GM12878 (cell line): ENCODE data around the gene MAD2L2. TPM values are rescaled to one million over a fixed set of nuclear protein-coding genes. Genes with fewer than 3 reads are reported as not detected.

Experiments
- ATAC-seq: fragments of 200-7000 bp; cut with Tn5 transposase; 3 replicates; pipeline ENCODE4 v1.9.1; 2020; ENCODE audit warnings: mild to moderate bottlenecking, moderate library complexity
- BruUV-seq: library from RNA; stranded (reverse); fragments of 400-500 nt; replicated peaks from 2 replicates; lab custom pipeline; 2021; lab: Mats Ljungman, UMichigan
- CTCF ChIA-PET: fragments of 300-600 bp; sonication (Branson Sonifier 250); formaldehyde crosslinking; extraction: SDS; loops from one replicate; lab custom pipeline; 2021; ENCODE audit warnings: inconsistent platforms; lab: Yijun Ruan, JAX
- POLR2A ChIA-PET: fragments of 350-600 bp; formaldehyde crosslinking; extraction: SDS; loops from one replicate; lab custom pipeline; 2021; ENCODE audit warnings: inconsistent platforms; lab: Charles Lee
- RAD21 ChIA-PET: fragments of 300-600 bp; sonication (Branson Sonifier 250); formaldehyde crosslinking; loops from one replicate; lab custom pipeline; 2023; ENCODE audit warnings: antibody characterized with exemption; ENCODE audit not compliant: unreplicated experiment; lab: Charles Lee
- SMC1A ChIA-PET: fragments of 300-600 bp; sonication (Branson Sonifier 250); formaldehyde crosslinking; loops from one replicate; lab custom pipeline; 2023; ENCODE audit not compliant: unreplicated experiment, uncharacterized antibody; lab: Charles Lee
- DNase-seq: peaks from one replicate; pipeline ENCODE4 v3.0.0-alpha.2; 2011; ENCODE audit warnings: low read depth, low spot score
- FAIRE-seq: peaks from 3 replicates; lab custom pipeline; 2011; peaks lifted over from hg19 to GRCh38; lab: Jason Lieb, UNC
- H2AFZ ChIP-seq: 2 replicates; pipeline ENCODE4 v1.6.0; 2011; ENCODE audit warnings: low read depth, low read length, control low read depth; ENCODE audit not compliant: control insufficient read depth
- H3K27ac ChIP-seq: 2 replicates; pipeline ENCODE4 v1.5.1; 2011; ENCODE audit warnings: control low read depth; ENCODE audit not compliant: control insufficient read depth, insufficient read depth
- H3K27me3 ChIP-seq, 2 experiments: replicated peaks in 1 of 2; 2 replicates each; pipeline versions ENCODE4 v1.6.0 to v1.6.1; 2011; ENCODE audit warnings: low read length in 1 of 2; ENCODE audit not compliant: control insufficient read depth in 2 of 2, insufficient read depth in 2 of 2
- H3K36me3 ChIP-seq, 2 experiments: 2 replicates each; pipeline ENCODE4 v1.5.1; 2011; ENCODE audit warnings: low read length in 1 of 2; ENCODE audit not compliant: control insufficient read depth in 2 of 2, insufficient read depth in 2 of 2
- H3K4me1 ChIP-seq: 2 replicates; pipeline ENCODE4 v1.6.1; 2011; ENCODE audit warnings: mild to moderate bottlenecking, low read length, moderate library complexity, mixed read lengths; ENCODE audit not compliant: control insufficient read depth, insufficient read depth
- H3K4me2 ChIP-seq: 2 replicates; pipeline ENCODE4 v1.6.0; 2011; ENCODE audit warnings: control low read depth; ENCODE audit not compliant: control insufficient read depth, insufficient read depth
- H3K4me3 ChIP-seq: fragments of 200-600 bp; sonication (generic); 2 replicates; pipeline ENCODE4 v1.5.1; 2016
- H3K79me2 ChIP-seq: 2 replicates; pipeline ENCODE4 v1.6.0; 2011; ENCODE audit warnings: low read length; ENCODE audit not compliant: control insufficient read depth, insufficient read depth
- H3K9ac ChIP-seq: 2 replicates; pipeline ENCODE4 v1.8.0; 2011; ENCODE audit warnings: low read length, control low read depth, mixed read lengths; ENCODE audit not compliant: control insufficient read depth, insufficient read depth
- H3K9me3 ChIP-seq: replicated peaks from 3 replicates; pipeline ENCODE4 v1.5.1; 2011; ENCODE audit warnings: mild to moderate bottlenecking, low read length; ENCODE audit not compliant: control insufficient read depth, insufficient read depth
- H4K20me1 ChIP-seq: 2 replicates; pipeline ENCODE4 v1.6.0; 2011; ENCODE audit not compliant: control insufficient read depth, insufficient read depth
- CBX5 ChIP-seq: sonication (generic); IDR thresholded peaks from 2 replicates; pipeline ENCODE4 v1.6.1; 2016; ENCODE audit warnings: low read depth, moderate library complexity, mild to moderate bottlenecking, inconsistent platforms
- SMAD1 ChIP-seq: fragments of 450-650 bp; IDR thresholded peaks from 2 replicates; pipeline ENCODE4 v1.6.1; 2018; ENCODE audit warnings: mild to moderate bottlenecking, low read depth; ENCODE audit not compliant: partially characterized antibody
- SUZ12 ChIP-seq: fragments of 200-600 bp; sonication (generic); IDR thresholded peaks from one replicate; pipeline ENCODE4 v1.6.1; 2018; ENCODE audit warnings: antibody characterized with exemption, mild to moderate bottlenecking; ENCODE audit not compliant: unreplicated experiment
- WGBS: methylation state at CpG from one replicate; pipeline ENCODE4 v1.1.6; 2016; ENCODE audit warnings: low lambda C conversion rate; ENCODE audit not compliant: insufficient replicate concordance, insufficient coverage; ENCODE audit errors: missing lambda C conversion rate; 5-methylcytosine and 5-hydroxymethylcytosine counted together
- in situ Hi-C: fragments of 300-500 bp; cut with MboI; formaldehyde crosslinking; loops from 9 replicates; pipeline ENCODE4 v1.14.3; 2018; ENCODE audit warnings: mixed read lengths
- intact Hi-C: fragments of 100-400 bp; cut with micrococcal nuclease; formaldehyde crosslinking; loops from one replicate; pipeline ENCODE4 v1.14.2; 2022; ENCODE audit not compliant: unreplicated experiment
- polyA plus RNA-seq, 11 experiments: library from polyadenylated mRNA; depleted of rRNA in 4 of 11; unstranded in 6 of 11; stranded (reverse) in 5 of 11; fragments of >200 nt; fragmentation: Nextera tagmentation in 4 of 11; fragmentation: Illumina TruSeq in 1 of 11; extraction: Ambion mirVana in 4 of 11; extraction: Trizol in 1 of 11; gene quantifications; 1 replicate in 1 of 11; 2 replicates in 10 of 11; pipeline versions ENCODE4 v1.2.1 to v1.2.3, GENCODE V29; 2011 to 2016; ENCODE audit warnings: inconsistent platforms in 2 of 11, missing spikeins in 2 of 11, low read depth in 1 of 11
- total RNA-seq, 4 experiments: library from RNA; depleted of rRNA in 3 of 4; stranded (reverse); fragments of >200 nt in 3 of 4; fragmentation: Illumina TruSeq in 1 of 4; extraction: Trizol in 1 of 4; gene quantifications; 2 replicates each; pipeline versions ENCODE4 v1.2.1 to v1.2.3, GENCODE V29; 2013 to 2021
- TF ChIP-seq, protein P1 (sequence below): fragments of 150-350 bp; IDR thresholded peaks from 2 replicates; pipeline ENCODE4 v1.6.1; 2016; ENCODE audit warnings: low read depth, low read length
- TF ChIP-seq, protein P2 (sequence below), 3 experiments: IDR thresholded peaks in 2 of 3; conservative IDR thresholded peaks in 1 of 3; 2 replicates each; pipeline ENCODE4 v1.5.1; 2011; ENCODE audit warnings: low read depth in 3 of 3, low read length in 3 of 3, mild to moderate bottlenecking in 3 of 3, control low read depth in 2 of 3, moderate library complexity in 2 of 3, inconsistent platforms in 1 of 3, mixed read lengths in 1 of 3; ENCODE audit not compliant: control insufficient read depth in 2 of 3, insufficient read depth in 1 of 3; ENCODE audit errors: extremely low read depth in 1 of 3
- TF ChIP-seq, protein P3 (sequence below): IDR thresholded peaks from 2 replicates; pipeline ENCODE4 v1.6.1; 2012; ENCODE audit warnings: low read length, inconsistent platforms

MAD2L2 gene
- total and polyA plus RNA-seq, 10 of the 15 experiments (the other 5 are each of a cell fraction or from before 2014, with no cell fraction given): 3.5 to 95.0 (median 53.2) TPM

DNA sequence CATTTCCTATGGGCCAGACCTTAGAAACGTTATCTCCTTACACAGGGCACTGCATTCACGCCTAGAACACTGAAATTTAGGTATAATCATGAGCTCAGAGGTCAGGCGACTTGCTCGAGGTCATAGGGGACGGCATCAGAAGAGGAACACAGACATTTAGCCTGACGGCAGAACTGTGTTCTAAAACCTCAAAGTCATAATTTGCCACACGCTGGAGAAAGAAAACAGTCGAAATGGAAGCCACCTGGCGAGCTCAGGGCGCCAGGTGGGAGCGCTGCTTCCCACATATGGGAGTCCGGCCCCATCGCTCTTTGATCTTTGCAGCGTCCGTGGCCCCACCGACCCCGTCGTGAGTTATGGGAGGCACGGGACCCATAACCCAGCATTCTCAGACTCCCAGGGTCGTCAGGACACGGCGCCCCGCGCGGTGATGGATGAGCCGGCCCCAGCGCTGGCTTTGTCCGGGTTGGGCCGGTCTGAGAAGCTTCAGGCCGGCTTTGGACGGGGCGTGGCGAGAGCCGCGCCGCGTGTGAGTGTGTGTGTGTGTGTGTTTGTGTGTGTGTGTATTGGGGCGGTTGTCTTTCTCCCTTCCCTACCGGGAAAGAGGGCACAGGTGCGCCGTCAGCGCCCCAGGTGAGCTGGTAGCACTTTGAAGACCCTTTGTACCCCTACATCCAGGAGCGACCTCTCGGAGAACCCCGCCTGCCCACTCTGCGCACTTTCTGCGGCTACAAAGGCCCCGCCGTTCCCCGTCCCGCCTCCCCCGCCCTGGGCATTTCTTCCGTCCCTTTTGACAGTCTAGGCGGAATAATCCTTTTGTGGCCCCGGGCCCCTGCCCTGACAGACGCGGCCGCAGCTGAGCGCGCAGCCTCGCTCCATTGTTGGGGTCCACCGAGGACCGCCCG lies 9.7 kb upstream of the MAD2L2 start:
- no TSS peak for BruUV-seq
- ChIA-PET POLR2A (no interaction called here), RAD21 (interaction anchor here (0.7 to 1.0 kb wide), 2 partner anchors 26 to 203 kb away, joined by 3 read pairs; no protein-coding TSS in a partner anchor), SMC1A (no interaction called here), CTCF (interaction anchor here (1.1 to 1.7 kb wide), 2 partner anchors 9 to 15 kb away, joined by 3 read pairs; no protein-coding TSS in a partner anchor)
- Histone ChIP-seq H4K20me1 (no peaks in the 10 kb centered on the region; the same call in 1 of the 2 replicates), H3K4me1 (no peaks in the 10 kb centered on the region), H3K9me3 (no peaks in the 10 kb centered on the region), H3K27ac (no peak overlapping the region), H2AFZ (no peak overlapping the region), H3K27me3 (peaks cover 9 to 16% of the 10 kb centered on the region in 2 experiments; a peak in 3 of 4 replicates), H3K9ac (no peak overlapping the region), H3K4me3 (no peak overlapping the region), H3K36me3 (no peaks in the 10 kb centered on the region), H3K79me2 (no peaks in the 10 kb centered on the region), H3K4me2 (no peak overlapping the region)
- in situ Hi-C loops: no loop called here
- DNase-seq (no peak), FAIRE-seq (no peak), ATAC-seq (0 out of 3 replicates have a peak, but pooled peaks have one; percentile 22)
- WGBS: 5% methylated on average over 56 of the region's 64 CpGs
- TF ChIP-seq SUZ12 (peak; percentile 35), CBX5 (no peak), SMAD1 (no peak)
- TF ChIP-seq, protein P1, sequence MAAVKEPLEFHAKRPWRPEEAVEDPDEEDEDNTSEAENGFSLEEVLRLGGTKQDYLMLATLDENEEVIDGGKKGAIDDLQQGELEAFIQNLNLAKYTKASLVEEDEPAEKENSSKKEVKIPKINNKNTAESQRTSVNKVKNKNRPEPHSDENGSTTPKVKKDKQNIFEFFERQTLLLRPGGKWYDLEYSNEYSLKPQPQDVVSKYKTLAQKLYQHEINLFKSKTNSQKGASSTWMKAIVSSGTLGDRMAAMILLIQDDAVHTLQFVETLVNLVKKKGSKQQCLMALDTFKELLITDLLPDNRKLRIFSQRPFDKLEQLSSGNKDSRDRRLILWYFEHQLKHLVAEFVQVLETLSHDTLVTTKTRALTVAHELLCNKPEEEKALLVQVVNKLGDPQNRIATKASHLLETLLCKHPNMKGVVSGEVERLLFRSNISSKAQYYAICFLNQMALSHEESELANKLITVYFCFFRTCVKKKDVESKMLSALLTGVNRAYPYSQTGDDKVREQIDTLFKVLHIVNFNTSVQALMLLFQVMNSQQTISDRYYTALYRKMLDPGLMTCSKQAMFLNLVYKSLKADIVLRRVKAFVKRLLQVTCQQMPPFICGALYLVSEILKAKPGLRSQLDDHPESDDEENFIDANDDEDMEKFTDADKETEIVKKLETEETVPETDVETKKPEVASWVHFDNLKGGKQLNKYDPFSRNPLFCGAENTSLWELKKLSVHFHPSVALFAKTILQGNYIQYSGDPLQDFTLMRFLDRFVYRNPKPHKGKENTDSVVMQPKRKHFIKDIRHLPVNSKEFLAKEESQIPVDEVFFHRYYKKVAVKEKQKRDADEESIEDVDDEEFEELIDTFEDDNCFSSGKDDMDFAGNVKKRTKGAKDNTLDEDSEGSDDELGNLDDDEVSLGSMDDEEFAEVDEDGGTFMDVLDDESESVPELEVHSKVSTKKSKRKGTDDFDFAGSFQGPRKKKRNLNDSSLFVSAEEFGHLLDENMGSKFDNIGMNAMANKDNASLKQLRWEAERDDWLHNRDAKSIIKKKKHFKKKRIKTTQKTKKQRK: no peak
- TF ChIP-seq, protein P2, sequence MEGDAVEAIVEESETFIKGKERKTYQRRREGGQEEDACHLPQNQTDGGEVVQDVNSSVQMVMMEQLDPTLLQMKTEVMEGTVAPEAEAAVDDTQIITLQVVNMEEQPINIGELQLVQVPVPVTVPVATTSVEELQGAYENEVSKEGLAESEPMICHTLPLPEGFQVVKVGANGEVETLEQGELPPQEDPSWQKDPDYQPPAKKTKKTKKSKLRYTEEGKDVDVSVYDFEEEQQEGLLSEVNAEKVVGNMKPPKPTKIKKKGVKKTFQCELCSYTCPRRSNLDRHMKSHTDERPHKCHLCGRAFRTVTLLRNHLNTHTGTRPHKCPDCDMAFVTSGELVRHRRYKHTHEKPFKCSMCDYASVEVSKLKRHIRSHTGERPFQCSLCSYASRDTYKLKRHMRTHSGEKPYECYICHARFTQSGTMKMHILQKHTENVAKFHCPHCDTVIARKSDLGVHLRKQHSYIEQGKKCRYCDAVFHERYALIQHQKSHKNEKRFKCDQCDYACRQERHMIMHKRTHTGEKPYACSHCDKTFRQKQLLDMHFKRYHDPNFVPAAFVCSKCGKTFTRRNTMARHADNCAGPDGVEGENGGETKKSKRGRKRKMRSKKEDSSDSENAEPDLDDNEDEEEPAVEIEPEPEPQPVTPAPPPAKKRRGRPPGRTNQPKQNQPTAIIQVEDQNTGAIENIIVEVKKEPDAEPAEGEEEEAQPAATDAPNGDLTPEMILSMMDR (IDR thresholded peaks at IDR 0.05 in 2 of 3, conservative IDR thresholded peaks at IDR 0.05 in 1 of 3; ENCODE audit: control insufficient read depth in 2 of 3, extremely low read depth in 1 of 3, insufficient read depth in 1 of 3, low read depth in 3 of 3, low read length in 3 of 3): no peak
- TF ChIP-seq, protein P3, sequence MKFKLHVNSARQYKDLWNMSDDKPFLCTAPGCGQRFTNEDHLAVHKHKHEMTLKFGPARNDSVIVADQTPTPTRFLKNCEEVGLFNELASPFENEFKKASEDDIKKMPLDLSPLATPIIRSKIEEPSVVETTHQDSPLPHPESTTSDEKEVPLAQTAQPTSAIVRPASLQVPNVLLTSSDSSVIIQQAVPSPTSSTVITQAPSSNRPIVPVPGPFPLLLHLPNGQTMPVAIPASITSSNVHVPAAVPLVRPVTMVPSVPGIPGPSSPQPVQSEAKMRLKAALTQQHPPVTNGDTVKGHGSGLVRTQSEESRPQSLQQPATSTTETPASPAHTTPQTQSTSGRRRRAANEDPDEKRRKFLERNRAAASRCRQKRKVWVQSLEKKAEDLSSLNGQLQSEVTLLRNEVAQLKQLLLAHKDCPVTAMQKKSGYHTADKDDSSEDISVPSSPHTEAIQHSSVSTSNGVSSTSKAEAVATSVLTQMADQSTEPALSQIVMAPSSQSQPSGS: no peak
- intact Hi-C loops: no loop called here
